NCI-H187 (cell line): ENCODE data around the gene IWS1.
"Not testable (repeated sequence)": the region's sequence is repeated elsewhere in the genome, so short reads cannot be mapped to it uniquely, and the experiment has no call there.

Experiments used
- DNase-seq, 2 experiments: peaks; one replicate each; lab custom pipeline; 2025; lab: John Stamatoyannopoulos, UW

IWS1 gene

GRCh38 chr2:127527001-127527804, 914 bp upstream of the IWS1 start:
- no peak for DNase-seq

- DNase-seq = no peak
Measured at GRCh38 chr2:127525691-127526131, 578 bp downstream of the IWS1 start.

GRCh38 chr2:127524198-127524834, 2.0 kb downstream of the IWS1 start:
- not testable (repeated sequence) for DNase-seq

GRCh38 chr2:127523269-127523939, 2.9 kb downstream of the IWS1 start:
- DNase-seq = no peak

- DNase-seq = no peak
Measured at GRCh38 chr2:127520424-127520823, 5.9 kb downstream of the IWS1 start.

GRCh38 chr2:127517465-127517864, 8.8 kb downstream of the IWS1 start:
- DNase-seq = no peak

GRCh38 chr2:127516041-127516762, 10.1 kb downstream of the IWS1 start:
- no peak for DNase-seq

- no peak for DNase-seq
Measured at GRCh38 chr2:127515383-127515915, 10.8 kb downstream of the IWS1 start.

GRCh38 chr2:127514485-127514884, 11.8 kb downstream of the IWS1 start:
- DNase-seq = no peak

GRCh38 chr2:127514076-127514475, 12.2 kb downstream of the IWS1 start:
- DNase-seq = no peak

GRCh38 chr2:127512362-127512761, 13.9 kb downstream of the IWS1 start:
- DNase-seq = no peak

- DNase-seq = no peak
Measured at GRCh38 chr2:127511917-127512316, 14.4 kb downstream of the IWS1 start.

- DNase-seq = no peak
Measured at GRCh38 chr2:127511090-127511695, 15.1 kb downstream of the IWS1 start.

- DNase-seq = no peak
Measured at GRCh38 chr2:127510073-127510472, 16.2 kb downstream of the IWS1 start.

GRCh38 chr2:127508631-127509034, 17.7 kb downstream of the IWS1 start:
- DNase-seq = no peak

GRCh38 chr2:127508023-127508630, 18.2 kb downstream of the IWS1 start:
- DNase-seq = no peak

- DNase-seq = no peak
Measured at GRCh38 chr2:127506510-127506909, 19.8 kb downstream of the IWS1 start.

- no peak for DNase-seq
Measured at GRCh38 chr2:127504552-127505430, 21.5 kb downstream of the IWS1 start.

- DNase-seq = no peak
Measured at GRCh38 chr2:127503491-127503890, 22.8 kb downstream of the IWS1 start.

- DNase-seq = no peak
Measured at GRCh38 chr2:127498386-127498785, 27.9 kb downstream of the IWS1 start.
